ENCODE measurements around the gene RSPH1. TPM values are rescaled to one million over a fixed set of nuclear protein-coding genes. Genes with fewer than 3 reads are reported as not detected.

RSPH1 gene
- total and polyA plus RNA-seq, 2 of the 8 experiments (the other 6 are each of a cell fraction or from before 2014, with no cell fraction given) = 0.24 TPM; not detected in 1

DNA sequence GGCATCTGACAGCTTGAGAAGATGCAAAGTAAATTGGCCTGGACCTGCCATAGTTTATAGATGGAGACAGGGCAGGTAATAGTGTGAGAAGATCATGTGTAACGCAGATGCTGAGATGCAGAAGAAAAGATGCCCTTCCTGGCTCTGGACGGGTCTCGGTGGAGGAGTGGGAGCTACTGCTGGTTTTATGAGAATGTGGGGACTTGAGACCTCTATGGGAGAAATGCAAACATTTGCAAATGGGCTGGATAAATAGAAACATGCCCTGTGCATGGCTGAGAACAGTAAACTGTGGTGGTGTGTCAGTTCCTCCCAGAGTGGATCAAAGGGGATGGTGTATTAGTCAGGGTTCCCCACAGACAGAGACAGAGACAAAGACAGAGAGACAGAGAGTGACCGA, 70.4 kb downstream of the RSPH1 start (continued):
- TF ChIP-seq, protein P1, sequence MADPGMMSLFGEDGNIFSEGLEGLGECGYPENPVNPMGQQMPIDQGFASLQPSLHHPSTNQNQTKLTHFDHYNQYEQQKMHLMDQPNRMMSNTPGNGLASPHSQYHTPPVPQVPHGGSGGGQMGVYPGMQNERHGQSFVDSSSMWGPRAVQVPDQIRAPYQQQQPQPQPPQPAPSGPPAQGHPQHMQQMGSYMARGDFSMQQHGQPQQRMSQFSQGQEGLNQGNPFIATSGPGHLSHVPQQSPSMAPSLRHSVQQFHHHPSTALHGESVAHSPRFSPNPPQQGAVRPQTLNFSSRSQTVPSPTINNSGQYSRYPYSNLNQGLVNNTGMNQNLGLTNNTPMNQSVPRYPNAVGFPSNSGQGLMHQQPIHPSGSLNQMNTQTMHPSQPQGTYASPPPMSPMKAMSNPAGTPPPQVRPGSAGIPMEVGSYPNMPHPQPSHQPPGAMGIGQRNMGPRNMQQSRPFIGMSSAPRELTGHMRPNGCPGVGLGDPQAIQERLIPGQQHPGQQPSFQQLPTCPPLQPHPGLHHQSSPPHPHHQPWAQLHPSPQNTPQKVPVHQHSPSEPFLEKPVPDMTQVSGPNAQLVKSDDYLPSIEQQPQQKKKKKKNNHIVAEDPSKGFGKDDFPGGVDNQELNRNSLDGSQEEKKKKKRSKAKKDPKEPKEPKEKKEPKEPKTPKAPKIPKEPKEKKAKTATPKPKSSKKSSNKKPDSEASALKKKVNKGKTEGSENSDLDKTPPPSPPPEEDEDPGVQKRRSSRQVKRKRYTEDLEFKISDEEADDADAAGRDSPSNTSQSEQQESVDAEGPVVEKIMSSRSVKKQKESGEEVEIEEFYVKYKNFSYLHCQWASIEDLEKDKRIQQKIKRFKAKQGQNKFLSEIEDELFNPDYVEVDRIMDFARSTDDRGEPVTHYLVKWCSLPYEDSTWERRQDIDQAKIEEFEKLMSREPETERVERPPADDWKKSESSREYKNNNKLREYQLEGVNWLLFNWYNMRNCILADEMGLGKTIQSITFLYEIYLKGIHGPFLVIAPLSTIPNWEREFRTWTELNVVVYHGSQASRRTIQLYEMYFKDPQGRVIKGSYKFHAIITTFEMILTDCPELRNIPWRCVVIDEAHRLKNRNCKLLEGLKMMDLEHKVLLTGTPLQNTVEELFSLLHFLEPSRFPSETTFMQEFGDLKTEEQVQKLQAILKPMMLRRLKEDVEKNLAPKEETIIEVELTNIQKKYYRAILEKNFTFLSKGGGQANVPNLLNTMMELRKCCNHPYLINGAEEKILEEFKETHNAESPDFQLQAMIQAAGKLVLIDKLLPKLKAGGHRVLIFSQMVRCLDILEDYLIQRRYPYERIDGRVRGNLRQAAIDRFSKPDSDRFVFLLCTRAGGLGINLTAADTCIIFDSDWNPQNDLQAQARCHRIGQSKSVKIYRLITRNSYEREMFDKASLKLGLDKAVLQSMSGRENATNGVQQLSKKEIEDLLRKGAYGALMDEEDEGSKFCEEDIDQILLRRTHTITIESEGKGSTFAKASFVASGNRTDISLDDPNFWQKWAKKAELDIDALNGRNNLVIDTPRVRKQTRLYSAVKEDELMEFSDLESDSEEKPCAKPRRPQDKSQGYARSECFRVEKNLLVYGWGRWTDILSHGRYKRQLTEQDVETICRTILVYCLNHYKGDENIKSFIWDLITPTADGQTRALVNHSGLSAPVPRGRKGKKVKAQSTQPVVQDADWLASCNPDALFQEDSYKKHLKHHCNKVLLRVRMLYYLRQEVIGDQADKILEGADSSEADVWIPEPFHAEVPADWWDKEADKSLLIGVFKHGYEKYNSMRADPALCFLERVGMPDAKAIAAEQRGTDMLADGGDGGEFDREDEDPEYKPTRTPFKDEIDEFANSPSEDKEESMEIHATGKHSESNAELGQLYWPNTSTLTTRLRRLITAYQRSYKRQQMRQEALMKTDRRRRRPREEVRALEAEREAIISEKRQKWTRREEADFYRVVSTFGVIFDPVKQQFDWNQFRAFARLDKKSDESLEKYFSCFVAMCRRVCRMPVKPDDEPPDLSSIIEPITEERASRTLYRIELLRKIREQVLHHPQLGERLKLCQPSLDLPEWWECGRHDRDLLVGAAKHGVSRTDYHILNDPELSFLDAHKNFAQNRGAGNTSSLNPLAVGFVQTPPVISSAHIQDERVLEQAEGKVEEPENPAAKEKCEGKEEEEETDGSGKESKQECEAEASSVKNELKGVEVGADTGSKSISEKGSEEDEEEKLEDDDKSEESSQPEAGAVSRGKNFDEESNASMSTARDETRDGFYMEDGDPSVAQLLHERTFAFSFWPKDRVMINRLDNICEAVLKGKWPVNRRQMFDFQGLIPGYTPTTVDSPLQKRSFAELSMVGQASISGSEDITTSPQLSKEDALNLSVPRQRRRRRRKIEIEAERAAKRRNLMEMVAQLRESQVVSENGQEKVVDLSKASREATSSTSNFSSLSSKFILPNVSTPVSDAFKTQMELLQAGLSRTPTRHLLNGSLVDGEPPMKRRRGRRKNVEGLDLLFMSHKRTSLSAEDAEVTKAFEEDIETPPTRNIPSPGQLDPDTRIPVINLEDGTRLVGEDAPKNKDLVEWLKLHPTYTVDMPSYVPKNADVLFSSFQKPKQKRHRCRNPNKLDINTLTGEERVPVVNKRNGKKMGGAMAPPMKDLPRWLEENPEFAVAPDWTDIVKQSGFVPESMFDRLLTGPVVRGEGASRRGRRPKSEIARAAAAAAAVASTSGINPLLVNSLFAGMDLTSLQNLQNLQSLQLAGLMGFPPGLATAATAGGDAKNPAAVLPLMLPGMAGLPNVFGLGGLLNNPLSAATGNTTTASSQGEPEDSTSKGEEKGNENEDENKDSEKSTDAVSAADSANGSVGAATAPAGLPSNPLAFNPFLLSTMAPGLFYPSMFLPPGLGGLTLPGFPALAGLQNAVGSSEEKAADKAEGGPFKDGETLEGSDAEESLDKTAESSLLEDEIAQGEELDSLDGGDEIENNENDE (IDR thresholded peaks at IDR 0.05; ENCODE audit: insufficient replicate concordance, low read length) = no peak
- no peak for TF ChIP-seq NANOG (IDR thresholded peaks at IDR 0.05; ENCODE audit: insufficient read depth, low read depth, low read length, poor library complexity, severe bottlenecking)
- TF ChIP-seq, protein P2, sequence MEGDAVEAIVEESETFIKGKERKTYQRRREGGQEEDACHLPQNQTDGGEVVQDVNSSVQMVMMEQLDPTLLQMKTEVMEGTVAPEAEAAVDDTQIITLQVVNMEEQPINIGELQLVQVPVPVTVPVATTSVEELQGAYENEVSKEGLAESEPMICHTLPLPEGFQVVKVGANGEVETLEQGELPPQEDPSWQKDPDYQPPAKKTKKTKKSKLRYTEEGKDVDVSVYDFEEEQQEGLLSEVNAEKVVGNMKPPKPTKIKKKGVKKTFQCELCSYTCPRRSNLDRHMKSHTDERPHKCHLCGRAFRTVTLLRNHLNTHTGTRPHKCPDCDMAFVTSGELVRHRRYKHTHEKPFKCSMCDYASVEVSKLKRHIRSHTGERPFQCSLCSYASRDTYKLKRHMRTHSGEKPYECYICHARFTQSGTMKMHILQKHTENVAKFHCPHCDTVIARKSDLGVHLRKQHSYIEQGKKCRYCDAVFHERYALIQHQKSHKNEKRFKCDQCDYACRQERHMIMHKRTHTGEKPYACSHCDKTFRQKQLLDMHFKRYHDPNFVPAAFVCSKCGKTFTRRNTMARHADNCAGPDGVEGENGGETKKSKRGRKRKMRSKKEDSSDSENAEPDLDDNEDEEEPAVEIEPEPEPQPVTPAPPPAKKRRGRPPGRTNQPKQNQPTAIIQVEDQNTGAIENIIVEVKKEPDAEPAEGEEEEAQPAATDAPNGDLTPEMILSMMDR (IDR thresholded peaks at IDR 0.05; ENCODE audit: control extremely low read depth in 1 of 3, insufficient read depth in 1 of 3, low read depth in 1 of 3, low read length in 3 of 3) = no peak

Data from H1 (cell line).